HepG2 (cell line): Measurements from ENCODE around the gene PPP4C. TPM values are rescaled to one million over a fixed set of nuclear protein-coding genes. Genes with fewer than 3 reads are reported as not detected.

Experiments
- AHR ChIP-seq: IDR thresholded peaks from 2 replicates; pipeline ENCODE4 v1.6.1; 2018; ENCODE audit warnings: missing genetic modification reagents, missing compliant biosample characterization
- KDM4B ChIP-seq: sonication (generic); formaldehyde crosslinking; IDR thresholded peaks from 2 replicates; pipeline ENCODE4 v1.4.0; 2020; ENCODE audit warnings: missing genetic modification reagents
- KDM5B ChIP-seq: sonication (generic); formaldehyde crosslinking; IDR thresholded peaks from 2 replicates; pipeline ENCODE4 v1.4.0; 2020; ENCODE audit warnings: missing genetic modification reagents, mild to moderate bottlenecking, borderline replicate concordance
- MIER3 ChIP-seq: IDR thresholded peaks from 2 replicates; pipeline ENCODE4 v1.6.1; 2016; ENCODE audit warnings: missing compliant biosample characterization, borderline replicate concordance
- NFIB ChIP-seq: sonication (generic); formaldehyde crosslinking; IDR thresholded peaks from 2 replicates; pipeline ENCODE4 v1.9.0; 2021; ENCODE audit warnings: missing genetic modification reagents, mild to moderate bottlenecking, borderline replicate concordance
- RXRA ChIP-seq: sonication (generic); formaldehyde crosslinking; IDR thresholded peaks from 2 replicates; pipeline ENCODE4 v1.5.1; 2020; ENCODE audit warnings: missing genetic modification reagents
- SNAI1 ChIP-seq: sonication (generic); formaldehyde crosslinking; IDR thresholded peaks from 2 replicates; pipeline ENCODE4 v1.5.0; 2020; ENCODE audit warnings: mild to moderate bottlenecking, missing genetic modification reagents, borderline replicate concordance
- ZNF296 ChIP-seq: sonication (generic); formaldehyde crosslinking; conservative IDR thresholded peaks from 2 replicates; pipeline ENCODE4 v1.5.0; 2020; ENCODE audit warnings: mild to moderate bottlenecking, missing genetic modification reagents
- ZNF329 ChIP-seq: sonication (generic); formaldehyde crosslinking; IDR thresholded peaks from 2 replicates; pipeline ENCODE4 v1.9.0; 2021; ENCODE audit warnings: low read depth, mild to moderate bottlenecking, missing genetic modification reagents
- ZNF337 ChIP-seq: sonication (generic); formaldehyde crosslinking; IDR thresholded peaks from 2 replicates; pipeline ENCODE4 v1.5.1; 2020; ENCODE audit warnings: missing genetic modification reagents, low read depth, mild to moderate bottlenecking, borderline replicate concordance
- ZNF550 ChIP-seq: sonication (generic); formaldehyde crosslinking; IDR thresholded peaks from 2 replicates; pipeline ENCODE4 v1.4.0; 2020; ENCODE audit warnings: mild to moderate bottlenecking, missing genetic modification reagents, borderline replicate concordance
- ZNF766 ChIP-seq: sonication (generic); formaldehyde crosslinking; IDR thresholded peaks from 2 replicates; pipeline ENCODE4 v1.5.0; 2020; ENCODE audit warnings: missing genetic modification reagents, borderline replicate concordance
- ZSCAN9 ChIP-seq: IDR thresholded peaks from 2 replicates; pipeline ENCODE4 v1.6.1; 2016; ENCODE audit warnings: borderline replicate concordance
- polyA plus RNA-seq, 8 experiments: library from polyadenylated mRNA; depleted of rRNA in 3 of 8; stranded (reverse) in 7 of 8; unstranded in 1 of 8; fragments of >200 nt; fragmentation: Illumina TruSeq in 4 of 8; extraction: Trizol in 4 of 8; gene quantifications; 2 replicates each; pipeline versions ENCODE4 v1.2.1 to v1.2.3, GENCODE V29; 2011 to 2016; ENCODE audit warnings: low read depth in 4 of 8, missing spikeins in 1 of 8, mixed read lengths in 1 of 8; ENCODE audit not compliant: insufficient read depth in 1 of 8
- total RNA-seq, 5 experiments: library from RNA; depleted of rRNA; stranded (reverse); fragments of >200 nt; fragmentation: Illumina TruSeq; extraction: Trizol; gene quantifications; 2 replicates each; pipeline ENCODE4 v1.2.3, GENCODE V29; 2016; ENCODE audit warnings: low read depth in 1 of 5
- TF ChIP-seq, protein P1 (sequence below): sonication (generic); formaldehyde crosslinking; IDR thresholded peaks from 2 replicates; pipeline ENCODE4 v1.5.0; 2020; ENCODE audit warnings: mild to moderate bottlenecking, missing genetic modification reagents, borderline replicate concordance
- TF ChIP-seq, protein P2 (sequence below): sonication (generic); formaldehyde crosslinking; IDR thresholded peaks from 2 replicates; pipeline ENCODE4 v1.5.0; 2020; ENCODE audit warnings: missing genetic modification reagents, mild to moderate bottlenecking, borderline replicate concordance
- TF ChIP-seq, protein P3 (sequence below): sonication (generic); formaldehyde crosslinking; IDR thresholded peaks from 2 replicates; pipeline ENCODE4 v1.4.0; 2020; ENCODE audit warnings: missing genetic modification reagents
- TF ChIP-seq, protein P4 (sequence below): sonication (generic); formaldehyde crosslinking; conservative IDR thresholded peaks from 2 replicates; pipeline ENCODE4 v1.5.0; 2020; ENCODE audit warnings: missing genetic modification reagents

PPP4C gene
- total and polyA plus RNA-seq, 2 of the 13 experiments (the other 11 are each of a cell fraction or from before 2014, with no cell fraction given), result 176 to 220 TPM

DNA sequence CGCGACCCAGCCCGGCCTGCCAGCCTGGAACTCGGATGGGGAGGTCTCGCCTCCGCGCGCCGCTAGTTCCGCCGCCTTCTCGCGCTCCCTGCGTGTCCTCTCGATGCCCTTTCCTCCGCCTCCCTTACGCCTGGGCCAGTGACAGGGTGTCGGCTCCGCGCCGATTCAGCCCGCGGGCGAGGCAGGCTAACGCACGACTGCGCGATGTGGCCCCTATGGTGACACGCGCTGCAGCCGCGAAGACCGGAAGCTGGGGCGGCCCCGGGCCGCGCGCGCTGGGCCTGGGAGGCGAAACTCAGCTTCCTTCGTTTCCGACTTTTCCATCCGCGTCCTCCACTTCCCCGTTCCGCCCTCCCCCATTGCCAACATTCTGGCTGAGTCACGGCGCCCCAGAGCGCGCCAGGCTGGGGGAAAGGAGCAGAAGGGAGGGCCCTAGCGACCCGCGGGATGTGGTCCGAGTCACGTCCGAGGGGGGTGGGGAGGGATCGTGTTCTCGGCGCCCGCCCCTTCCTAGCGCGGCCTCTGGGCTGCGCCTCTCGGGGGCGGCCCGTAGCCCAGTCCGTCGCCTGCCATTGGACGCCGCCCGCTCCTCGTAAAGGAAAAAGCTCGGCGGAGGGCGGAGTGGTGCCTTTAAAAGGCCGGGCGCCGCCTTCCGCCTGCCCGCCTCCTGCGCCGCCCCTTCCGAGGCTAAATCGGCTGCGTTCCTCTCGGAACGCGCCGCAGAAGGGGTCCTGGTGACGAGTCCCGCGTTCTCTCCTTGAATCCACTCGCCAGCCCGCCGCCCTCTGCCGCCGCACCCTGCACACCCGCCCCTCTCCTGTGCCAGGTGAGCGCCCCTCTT is 10.5 kb upstream of the PPP4C start, which contains the start of gene ALDOA (continued):
- TF ChIP-seq, protein P1, sequence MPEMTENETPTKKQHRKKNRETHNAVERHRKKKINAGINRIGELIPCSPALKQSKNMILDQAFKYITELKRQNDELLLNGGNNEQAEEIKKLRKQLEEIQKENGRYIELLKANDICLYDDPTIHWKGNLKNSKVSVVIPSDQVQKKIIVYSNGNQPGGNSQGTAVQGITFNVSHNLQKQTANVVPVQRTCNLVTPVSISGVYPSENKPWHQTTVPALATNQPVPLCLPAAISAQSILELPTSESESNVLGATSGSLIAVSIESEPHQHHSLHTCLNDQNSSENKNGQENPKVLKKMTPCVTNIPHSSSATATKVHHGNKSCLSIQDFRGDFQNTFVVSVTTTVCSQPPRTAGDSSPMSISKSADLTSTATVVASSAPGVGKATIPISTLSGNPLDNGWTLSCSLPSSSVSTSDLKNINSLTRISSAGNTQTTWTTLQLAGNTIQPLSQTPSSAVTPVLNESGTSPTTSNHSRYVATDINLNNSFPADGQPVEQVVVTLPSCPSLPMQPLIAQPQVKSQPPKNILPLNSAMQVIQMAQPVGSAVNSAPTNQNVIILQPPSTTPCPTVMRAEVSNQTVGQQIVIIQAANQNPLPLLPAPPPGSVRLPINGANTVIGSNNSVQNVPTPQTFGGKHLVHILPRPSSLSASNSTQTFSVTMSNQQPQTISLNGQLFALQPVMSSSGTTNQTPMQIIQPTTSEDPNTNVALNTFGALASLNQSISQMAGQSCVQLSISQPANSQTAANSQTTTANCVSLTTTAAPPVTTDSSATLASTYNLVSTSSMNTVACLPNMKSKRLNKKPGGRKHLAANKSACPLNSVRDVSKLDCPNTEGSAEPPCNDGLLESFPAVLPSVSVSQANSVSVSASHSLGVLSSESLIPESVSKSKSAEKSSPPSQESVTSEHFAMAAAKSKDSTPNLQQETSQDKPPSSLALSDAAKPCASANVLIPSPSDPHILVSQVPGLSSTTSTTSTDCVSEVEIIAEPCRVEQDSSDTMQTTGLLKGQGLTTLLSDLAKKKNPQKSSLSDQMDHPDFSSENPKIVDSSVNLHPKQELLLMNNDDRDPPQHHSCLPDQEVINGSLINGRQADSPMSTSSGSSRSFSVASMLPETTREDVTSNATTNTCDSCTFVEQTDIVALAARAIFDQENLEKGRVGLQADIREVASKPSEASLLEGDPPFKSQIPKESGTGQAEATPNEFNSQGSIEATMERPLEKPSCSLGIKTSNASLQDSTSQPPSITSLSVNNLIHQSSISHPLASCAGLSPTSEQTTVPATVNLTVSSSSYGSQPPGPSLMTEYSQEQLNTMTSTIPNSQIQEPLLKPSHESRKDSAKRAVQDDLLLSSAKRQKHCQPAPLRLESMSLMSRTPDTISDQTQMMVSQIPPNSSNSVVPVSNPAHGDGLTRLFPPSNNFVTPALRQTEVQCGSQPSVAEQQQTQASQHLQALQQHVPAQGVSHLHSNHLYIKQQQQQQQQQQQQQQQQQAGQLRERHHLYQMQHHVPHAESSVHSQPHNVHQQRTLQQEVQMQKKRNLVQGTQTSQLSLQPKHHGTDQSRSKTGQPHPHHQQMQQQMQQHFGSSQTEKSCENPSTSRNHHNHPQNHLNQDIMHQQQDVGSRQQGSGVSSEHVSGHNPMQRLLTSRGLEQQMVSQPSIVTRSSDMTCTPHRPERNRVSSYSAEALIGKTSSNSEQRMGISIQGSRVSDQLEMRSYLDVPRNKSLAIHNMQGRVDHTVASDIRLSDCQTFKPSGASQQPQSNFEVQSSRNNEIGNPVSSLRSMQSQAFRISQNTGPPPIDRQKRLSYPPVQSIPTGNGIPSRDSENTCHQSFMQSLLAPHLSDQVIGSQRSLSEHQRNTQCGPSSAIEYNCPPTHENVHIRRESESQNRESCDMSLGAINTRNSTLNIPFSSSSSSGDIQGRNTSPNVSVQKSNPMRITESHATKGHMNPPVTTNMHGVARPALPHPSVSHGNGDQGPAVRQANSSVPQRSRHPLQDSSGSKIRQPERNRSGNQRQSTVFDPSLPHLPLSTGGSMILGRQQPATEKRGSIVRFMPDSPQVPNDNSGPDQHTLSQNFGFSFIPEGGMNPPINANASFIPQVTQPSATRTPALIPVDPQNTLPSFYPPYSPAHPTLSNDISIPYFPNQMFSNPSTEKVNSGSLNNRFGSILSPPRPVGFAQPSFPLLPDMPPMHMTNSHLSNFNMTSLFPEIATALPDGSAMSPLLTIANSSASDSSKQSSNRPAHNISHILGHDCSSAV (CRISPR knock-in tag), result peak; percentile 82; the same call in 1 of the 2 replicates
- TF ChIP-seq AHR (CRISPR knock-in tag) (peak; percentile 98; the same call in 1 of the 2 replicates), ZNF329 (CRISPR knock-in tag) (peak; percentile 94), ZNF337 (CRISPR knock-in tag) (no peak), SNAI1 (CRISPR knock-in tag) (peak; percentile 95), MIER3 (peak; percentile 86; the same call in 1 of the 2 replicates), RXRA (CRISPR knock-in tag) (peak; percentile 93), ZNF766 (peak; percentile 23; the same call in 1 of the 2 replicates), ZNF550 (peak; percentile 60; the same call in 1 of the 2 replicates), ZSCAN9 (CRISPR knock-in tag) (peak; percentile 65), KDM5B (CRISPR knock-in tag) (peak; percentile 99), ZNF296 (CRISPR knock-in tag) (peak; percentile 96), KDM4B (CRISPR knock-in tag) (peak; percentile 75; the same call in 1 of the 2 replicates), NFIB (no peak)
- TF ChIP-seq, protein P2, sequence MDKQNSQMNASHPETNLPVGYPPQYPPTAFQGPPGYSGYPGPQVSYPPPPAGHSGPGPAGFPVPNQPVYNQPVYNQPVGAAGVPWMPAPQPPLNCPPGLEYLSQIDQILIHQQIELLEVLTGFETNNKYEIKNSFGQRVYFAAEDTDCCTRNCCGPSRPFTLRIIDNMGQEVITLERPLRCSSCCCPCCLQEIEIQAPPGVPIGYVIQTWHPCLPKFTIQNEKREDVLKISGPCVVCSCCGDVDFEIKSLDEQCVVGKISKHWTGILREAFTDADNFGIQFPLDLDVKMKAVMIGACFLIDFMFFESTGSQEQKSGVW (CRISPR knock-in tag), result peak; percentile 97; the same call in 1 of the 2 replicates
- TF ChIP-seq, protein P3, sequence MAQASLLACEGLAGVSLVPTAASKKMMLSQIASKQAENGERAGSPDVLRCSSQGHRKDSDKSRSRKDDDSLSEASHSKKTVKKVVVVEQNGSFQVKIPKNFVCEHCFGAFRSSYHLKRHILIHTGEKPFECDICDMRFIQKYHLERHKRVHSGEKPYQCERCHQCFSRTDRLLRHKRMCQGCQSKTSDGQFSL (CRISPR knock-in tag), result peak; percentile 60; the same call in 1 of the 2 replicates
- TF ChIP-seq, protein P4, sequence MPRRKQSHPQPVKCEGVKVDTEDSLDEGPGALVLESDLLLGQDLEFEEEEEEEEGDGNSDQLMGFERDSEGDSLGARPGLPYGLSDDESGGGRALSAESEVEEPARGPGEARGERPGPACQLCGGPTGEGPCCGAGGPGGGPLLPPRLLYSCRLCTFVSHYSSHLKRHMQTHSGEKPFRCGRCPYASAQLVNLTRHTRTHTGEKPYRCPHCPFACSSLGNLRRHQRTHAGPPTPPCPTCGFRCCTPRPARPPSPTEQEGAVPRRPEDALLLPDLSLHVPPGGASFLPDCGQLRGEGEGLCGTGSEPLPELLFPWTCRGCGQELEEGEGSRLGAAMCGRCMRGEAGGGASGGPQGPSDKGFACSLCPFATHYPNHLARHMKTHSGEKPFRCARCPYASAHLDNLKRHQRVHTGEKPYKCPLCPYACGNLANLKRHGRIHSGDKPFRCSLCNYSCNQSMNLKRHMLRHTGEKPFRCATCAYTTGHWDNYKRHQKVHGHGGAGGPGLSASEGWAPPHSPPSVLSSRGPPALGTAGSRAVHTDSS (CRISPR knock-in tag), result no peak; the same call in 1 of the 2 replicates
